ENCODE data around the gene KLC3. TPM values are rescaled to one million over a fixed set of nuclear protein-coding genes. Genes with fewer than 3 reads are reported as not detected.

KLC3 gene
- total RNA-seq, 2 donors from 2014 or later: 3.6 to 4.8 TPM

- Mint-ChIP-seq H3K9me3 (no peaks in the 10 kb centered on the region), H3K27me3 (ENCODE audit: insufficient read depth) (no peaks in the 10 kb centered on the region), H3K36me3 (ENCODE audit: low read depth) (peaks cover 28% of the 10 kb centered on the region), H3K4me1 (no peaks in the 10 kb centered on the region), H3K4me3 (no peak overlapping the region), H3K27ac (no peak overlapping the region)
- Histone ChIP-seq H3K4me1 (ENCODE audit: control insufficient read depth, insufficient read depth, low read length) (no peaks in the 10 kb centered on the region), H3K27ac (ENCODE audit: low read depth, low read length) (no peak overlapping the region), H3K36me3 (ENCODE audit: control insufficient read depth, insufficient read depth, low read length) (peaks cover 29% of the 10 kb centered on the region), H3K9me3 (ENCODE audit: control insufficient read depth, low read length) (no peaks in the 10 kb centered on the region), H3K4me3 (ENCODE audit: low read length) (no peak overlapping the region), H3K27me3 (ENCODE audit: control insufficient read depth, insufficient read depth, low read length, poor library complexity, severe bottlenecking) (no peaks in the 10 kb centered on the region), H3K9ac (ENCODE audit: extremely low read depth, low read length, poor library complexity, severe bottlenecking) (no peak overlapping the region)
- no peak for DNase-seq
- TF ChIP-seq CTCF (conservative IDR thresholded peaks at IDR 0.05): no peak
- 94% methylated on average over 2 to 3 of the region's 3 CpGs for WGBS, 2 experiments (ENCODE audit: insufficient coverage in 1 of 2, insufficient read length in 1 of 2)
Measured at GRCh38 chr19:45349126-45349415, 8.5 kb downstream of the KLC3 start.

- no peak overlapping the region for H3K9ac ChIP-seq (ENCODE audit: extremely low read depth, low read length, poor library complexity, severe bottlenecking)
- no peaks in the 10 kb centered on the region for H3K27me3 ChIP-seq (ENCODE audit: control insufficient read depth, insufficient read depth, low read length, poor library complexity, severe bottlenecking)
- peaks cover 33% of the 10 kb centered on the region for H3K36me3 ChIP-seq (ENCODE audit: control insufficient read depth, insufficient read depth, low read length)
- no peaks in the 10 kb centered on the region for H3K4me1 ChIP-seq (ENCODE audit: control insufficient read depth, insufficient read depth, low read length)
- DNase-seq: no peak
- H3K9me3 Mint-ChIP-seq: no peaks in the 10 kb centered on the region
- no peak for TF ChIP-seq CTCF (conservative IDR thresholded peaks at IDR 0.05)
- no peaks in the 10 kb centered on the region for H3K4me1 Mint-ChIP-seq
- no peak overlapping the region for H3K4me3 ChIP-seq (ENCODE audit: low read length)
- 94 to 97% methylated on average over 13 to 17 of the region's 17 CpGs for WGBS, 2 experiments (ENCODE audit: insufficient coverage in 1 of 2, insufficient read length in 1 of 2)
- H3K4me3 Mint-ChIP-seq: no peak overlapping the region
- peaks cover 32% of the 10 kb centered on the region for H3K36me3 Mint-ChIP-seq (ENCODE audit: low read depth)
- no peaks in the 10 kb centered on the region for H3K27me3 Mint-ChIP-seq (ENCODE audit: insufficient read depth)
- no peaks in the 10 kb centered on the region for H3K9me3 ChIP-seq (ENCODE audit: control insufficient read depth, low read length)
- H3K27ac ChIP-seq (ENCODE audit: low read depth, low read length): no peak overlapping the region
- H3K27ac Mint-ChIP-seq: no peak overlapping the region
Measured at GRCh38 chr19:45349430-45349941, 8.9 kb downstream of the KLC3 start.

GRCh38 chr19:45350477-45351058 is 10.0 kb downstream of the KLC3 start:
- no peak for DNase-seq
- Histone ChIP-seq H3K27ac (ENCODE audit: low read depth, low read length) (no peak overlapping the region), H3K36me3 (ENCODE audit: control insufficient read depth, insufficient read depth, low read length) (peaks cover 43% of the 10 kb centered on the region), H3K9ac (ENCODE audit: extremely low read depth, low read length, poor library complexity, severe bottlenecking) (no peak overlapping the region), H3K4me1 (ENCODE audit: control insufficient read depth, insufficient read depth, low read length) (no peaks in the 10 kb centered on the region), H3K9me3 (ENCODE audit: control insufficient read depth, low read length) (peaks cover 2% of the 10 kb centered on the region), H3K27me3 (ENCODE audit: control insufficient read depth, insufficient read depth, low read length, poor library complexity, severe bottlenecking) (no peaks in the 10 kb centered on the region), H3K4me3 (ENCODE audit: low read length) (no peak overlapping the region)
- Mint-ChIP-seq H3K27me3 (ENCODE audit: insufficient read depth) (no peaks in the 10 kb centered on the region), H3K4me1 (no peaks in the 10 kb centered on the region), H3K9me3 (no peaks in the 10 kb centered on the region), H3K4me3 (no peak overlapping the region), H3K36me3 (ENCODE audit: low read depth) (peaks cover 43% of the 10 kb centered on the region), H3K27ac (no peak overlapping the region)
- 93 to 95% methylated on average over 11 to 17 of the region's 17 CpGs for WGBS, 2 experiments (ENCODE audit: insufficient coverage in 1 of 2, insufficient read length in 1 of 2)
- TF ChIP-seq CTCF (conservative IDR thresholded peaks at IDR 0.05): no peak
